HepG2 (cell line): ENCODE results near the gene HMGN5. TPM values are rescaled to one million over a fixed set of nuclear protein-coding genes. Genes with fewer than 3 reads are reported as not detected.

Experiments
- ATAC-seq: fragments of 200-7000 bp; cut with Tn5 transposase; 3 replicates; pipeline ENCODE4 v1.9.1; 2020; ENCODE audit warnings: mild to moderate bottlenecking, moderate library complexity
- BruUV-seq: library from RNA; stranded (reverse); fragments of 400-500 nt; replicated peaks from 2 replicates; lab custom pipeline; 2021; lab: Mats Ljungman, UMichigan
- CTCF ChIA-PET: fragments of 300-600 bp; formaldehyde crosslinking; extraction: SDS; loops from one replicate; lab custom pipeline; 2021; ENCODE audit warnings: low total read pairs, inconsistent platforms, low intra/inter-chr PET ratio; lab: Yijun Ruan, JAX
- POLR2A ChIA-PET: fragments of 350-600 bp; sonication (Branson Sonifier 250); formaldehyde crosslinking; loops from one replicate; lab custom pipeline; 2020; ENCODE audit warnings: antibody characterized with exemption, inconsistent platforms; lab: Yijun Ruan, JAX
- DNase-seq: peaks from one replicate; pipeline ENCODE4 v3.0.0-alpha.2; 2015; ENCODE audit warnings: low spot score
- FAIRE-seq: peaks from 3 replicates; lab custom pipeline; 2011; peaks lifted over from hg19 to GRCh38; lab: Jason Lieb, UNC
- H2AFZ ChIP-seq: one replicate; pipeline ENCODE4 v1.6.1; 2011; ENCODE audit warnings: low read length, inconsistent platforms
- H3K27ac ChIP-seq: fragments of 300-600 bp; 3 replicates; pipeline ENCODE4 v1.8.0; 2011; ENCODE audit warnings: mixed run types, mild to moderate bottlenecking, mixed read lengths, low read length, inconsistent platforms; ENCODE audit not compliant: insufficient read depth; ENCODE audit errors: extremely low read length
- H3K27me3 ChIP-seq, 2 experiments: fragments of 200-600 bp in 1 of 2; 2 replicates in 1 of 2; 3 replicates in 1 of 2; pipeline versions ENCODE4 v1.6.0 to v1.8.0; 2011; ENCODE audit warnings: low read length in 2 of 2, mild to moderate bottlenecking in 2 of 2, moderate library complexity in 2 of 2, inconsistent platforms in 1 of 2; ENCODE audit not compliant: insufficient read depth in 2 of 2, control insufficient read depth in 1 of 2
- H3K36me3 ChIP-seq, 2 experiments: fragments of 200-600 bp in 1 of 2; replicated peaks in 1 of 2; 2 replicates in 1 of 2; 3 replicates in 1 of 2; pipeline versions ENCODE4 v1.5.1 to v1.8.0; 2011; ENCODE audit warnings: low read length in 2 of 2, inconsistent platforms in 1 of 2; ENCODE audit not compliant: insufficient read depth in 2 of 2, control insufficient read depth in 1 of 2
- H3K4me1 ChIP-seq: 2 replicates; pipeline ENCODE4 v1.5.1; 2012; ENCODE audit warnings: low read length, inconsistent platforms; ENCODE audit not compliant: insufficient read depth
- H3K4me2 ChIP-seq: 2 replicates; pipeline ENCODE4 v1.6.0; 2011; ENCODE audit warnings: low read depth, low read length, inconsistent platforms
- H3K4me3 ChIP-seq, 3 experiments: fragments of 200-600 bp in 1 of 3; sonication (generic), shearing (Covaris generic) in 1 of 3; replicated peaks in 1 of 3; 2 replicates each; pipeline ENCODE4 v1.5.1; 2011 to 2016; ENCODE audit warnings: low read length in 3 of 3, inconsistent platforms in 2 of 3, low read depth in 2 of 3, mild to moderate bottlenecking in 2 of 3, control low read depth in 1 of 3, mixed read lengths in 1 of 3; ENCODE audit not compliant: insufficient read depth in 1 of 3
- H3K79me2 ChIP-seq: one replicate; pipeline ENCODE4 v1.6.1; 2011; ENCODE audit warnings: low read length, inconsistent platforms; ENCODE audit not compliant: insufficient read depth
- H3K9ac ChIP-seq: 2 replicates; pipeline ENCODE4 v1.6.0; 2011; ENCODE audit warnings: mild to moderate bottlenecking, low read depth, low read length, inconsistent platforms; ENCODE audit not compliant: insufficient read depth
- H3K9me3 ChIP-seq: 2 replicates; pipeline ENCODE4 v1.5.1; 2012; ENCODE audit warnings: mild to moderate bottlenecking, low read length
- H4K20me1 ChIP-seq: 2 replicates; pipeline ENCODE4 v1.6.0; 2011; ENCODE audit warnings: inconsistent platforms, mild to moderate bottlenecking, low read length, moderate library complexity; ENCODE audit not compliant: insufficient read depth
- ELF1 ChIP-seq: sonication (generic); formaldehyde crosslinking; IDR thresholded peaks from 2 replicates; pipeline ENCODE4 v1.4.0; 2020; ENCODE audit warnings: missing genetic modification reagents
- FOXA1 ChIP-seq, 2 experiments: fragments of 450-650 bp in 1 of 2; sonication (generic) in 1 of 2; formaldehyde crosslinking in 1 of 2; IDR thresholded peaks; 2 replicates each; pipeline versions ENCODE4 v1.4.0 to v1.6.1; 2016 to 2020; ENCODE audit warnings: missing genetic modification reagents in 1 of 2
- HES4 ChIP-seq: sonication (generic); formaldehyde crosslinking; IDR thresholded peaks from 2 replicates; pipeline ENCODE4 v1.9.0; 2021; ENCODE audit warnings: mild to moderate bottlenecking, missing genetic modification reagents, borderline replicate concordance
- NCOA2 ChIP-seq: sonication (generic); formaldehyde crosslinking; IDR thresholded peaks from 2 replicates; pipeline ENCODE4 v1.8.0; 2022; ENCODE audit warnings: inconsistent platforms
- RFX3 ChIP-seq: IDR thresholded peaks from 2 replicates; pipeline ENCODE4 v1.6.1; 2016; ENCODE audit warnings: missing biosample characterization, missing genetic modification reagents
- ZBTB7B ChIP-seq: sonication (generic); formaldehyde crosslinking; IDR thresholded peaks from 2 replicates; pipeline ENCODE4 v1.4.0; 2020; ENCODE audit warnings: missing genetic modification reagents
- ZFP36 ChIP-seq: fragments of 150-350 bp; IDR thresholded peaks from 2 replicates; pipeline ENCODE4 v1.6.1; 2018; ENCODE audit warnings: borderline replicate concordance, low read length, low read depth; ENCODE audit not compliant: partially characterized antibody
- WGBS: methylation state at CpG from one replicate; pipeline ENCODE4 v1.1.6; 2017; ENCODE audit warnings: low lambda C conversion rate; 5-methylcytosine and 5-hydroxymethylcytosine counted together
- in situ Hi-C: cut with HindIII; loops from 2 replicates; pipeline ENCODE4 v1.10.0; 2017; ENCODE audit warnings: low pct_unique_long_range_greater_than_20kb; ENCODE audit not compliant: extremely low pct_ligation_motif_present
- intact Hi-C: fragments of 100-400 bp; cut with micrococcal nuclease; formaldehyde crosslinking; loops from one replicate; pipeline ENCODE4 v1.10.0; 2022; ENCODE audit not compliant: unreplicated experiment
- polyA plus RNA-seq, 8 experiments: library from polyadenylated mRNA; depleted of rRNA in 3 of 8; stranded (reverse) in 7 of 8; unstranded in 1 of 8; fragments of >200 nt; fragmentation: Illumina TruSeq in 4 of 8; extraction: Trizol in 4 of 8; gene quantifications; 2 replicates each; pipeline versions ENCODE4 v1.2.1 to v1.2.3, GENCODE V29; 2011 to 2016; ENCODE audit warnings: low read depth in 4 of 8, missing spikeins in 1 of 8, mixed read lengths in 1 of 8; ENCODE audit not compliant: insufficient read depth in 1 of 8
- total RNA-seq, 5 experiments: library from RNA; depleted of rRNA; stranded (reverse); fragments of >200 nt; fragmentation: Illumina TruSeq; extraction: Trizol; gene quantifications; 2 replicates each; pipeline ENCODE4 v1.2.3, GENCODE V29; 2016; ENCODE audit warnings: low read depth in 1 of 5
- TF ChIP-seq, protein P1 (sequence below): IDR thresholded peaks from 2 replicates; pipeline ENCODE4 v1.6.1; 2016; ENCODE audit warnings: missing genetic modification reagents, missing compliant biosample characterization
- TF ChIP-seq, protein P2 (sequence below): sonication (generic); formaldehyde crosslinking; IDR thresholded peaks from 2 replicates; pipeline ENCODE4 v1.9.0; 2021; ENCODE audit warnings: mild to moderate bottlenecking, missing genetic modification reagents
- TF ChIP-seq, protein P3 (sequence below): sonication (generic); formaldehyde crosslinking; IDR thresholded peaks from 2 replicates; pipeline ENCODE4 v1.8.0; 2022; ENCODE audit warnings: low read depth, missing genetic modification reagents

The HMGN5 gene
- total and polyA plus RNA-seq, 2 of the 13 experiments (the other 11 are each of a cell fraction or from before 2014, with no cell fraction given) = 0.24 to 0.44 TPM

DNA sequence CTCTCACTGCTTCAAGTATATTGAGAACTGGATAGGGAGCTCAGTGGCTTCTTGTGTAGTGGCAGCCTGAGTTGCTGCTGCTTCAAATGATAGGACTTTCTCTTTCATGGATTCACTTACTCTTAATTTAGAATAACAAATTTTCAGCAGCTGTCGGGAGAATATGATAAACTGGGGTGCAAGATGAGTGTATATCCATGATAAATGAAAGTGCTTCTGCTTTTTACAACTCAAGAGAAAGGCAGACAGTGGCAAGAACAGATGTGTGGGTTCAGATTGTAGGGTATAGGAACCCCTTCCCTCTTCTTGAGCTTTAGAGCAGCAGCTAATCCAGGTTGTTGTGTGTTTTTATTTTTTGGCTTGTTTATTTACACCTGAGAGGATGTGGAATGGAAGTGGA is 1.2 kb upstream of the HMGN5 start:
- POLR2A ChIA-PET = no interaction called here
- 65% methylated on average over 1 of the region's 1 CpG for WGBS
- H3K36me3 ChIP-seq = no peaks in the 10 kb centered on the region
- H3K27me3 ChIP-seq = no peaks in the 10 kb centered on the region
- no TSS peak for BruUV-seq
- DNase-seq = no peak
- no peak overlapping the region for H3K9ac ChIP-seq
- no peak for ATAC-seq
- no peaks in the 10 kb centered on the region for H3K9me3 ChIP-seq
- H3K4me3 ChIP-seq = peak overlapping the region in 1 of 3 experiments; percentile 77; a peak in 2 of 6 replicates
- intact Hi-C loops = loop anchor here (10.0 kb wide), 1 partner anchor 388 kb away; no protein-coding TSS in a partner anchor
- FAIRE-seq = no peak
- H4K20me1 ChIP-seq = no peaks in the 10 kb centered on the region
- H3K79me2 ChIP-seq = no peaks in the 10 kb centered on the region
- TF ChIP-seq, protein P1, sequence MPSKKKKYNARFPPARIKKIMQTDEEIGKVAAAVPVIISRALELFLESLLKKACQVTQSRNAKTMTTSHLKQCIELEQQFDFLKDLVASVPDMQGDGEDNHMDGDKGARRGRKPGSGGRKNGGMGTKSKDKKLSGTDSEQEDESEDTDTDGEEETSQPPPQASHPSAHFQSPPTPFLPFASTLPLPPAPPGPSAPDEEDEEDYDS (CRISPR knock-in tag) = no peak
- TF ChIP-seq ZFP36 = no peak
- TF ChIP-seq, protein P2, sequence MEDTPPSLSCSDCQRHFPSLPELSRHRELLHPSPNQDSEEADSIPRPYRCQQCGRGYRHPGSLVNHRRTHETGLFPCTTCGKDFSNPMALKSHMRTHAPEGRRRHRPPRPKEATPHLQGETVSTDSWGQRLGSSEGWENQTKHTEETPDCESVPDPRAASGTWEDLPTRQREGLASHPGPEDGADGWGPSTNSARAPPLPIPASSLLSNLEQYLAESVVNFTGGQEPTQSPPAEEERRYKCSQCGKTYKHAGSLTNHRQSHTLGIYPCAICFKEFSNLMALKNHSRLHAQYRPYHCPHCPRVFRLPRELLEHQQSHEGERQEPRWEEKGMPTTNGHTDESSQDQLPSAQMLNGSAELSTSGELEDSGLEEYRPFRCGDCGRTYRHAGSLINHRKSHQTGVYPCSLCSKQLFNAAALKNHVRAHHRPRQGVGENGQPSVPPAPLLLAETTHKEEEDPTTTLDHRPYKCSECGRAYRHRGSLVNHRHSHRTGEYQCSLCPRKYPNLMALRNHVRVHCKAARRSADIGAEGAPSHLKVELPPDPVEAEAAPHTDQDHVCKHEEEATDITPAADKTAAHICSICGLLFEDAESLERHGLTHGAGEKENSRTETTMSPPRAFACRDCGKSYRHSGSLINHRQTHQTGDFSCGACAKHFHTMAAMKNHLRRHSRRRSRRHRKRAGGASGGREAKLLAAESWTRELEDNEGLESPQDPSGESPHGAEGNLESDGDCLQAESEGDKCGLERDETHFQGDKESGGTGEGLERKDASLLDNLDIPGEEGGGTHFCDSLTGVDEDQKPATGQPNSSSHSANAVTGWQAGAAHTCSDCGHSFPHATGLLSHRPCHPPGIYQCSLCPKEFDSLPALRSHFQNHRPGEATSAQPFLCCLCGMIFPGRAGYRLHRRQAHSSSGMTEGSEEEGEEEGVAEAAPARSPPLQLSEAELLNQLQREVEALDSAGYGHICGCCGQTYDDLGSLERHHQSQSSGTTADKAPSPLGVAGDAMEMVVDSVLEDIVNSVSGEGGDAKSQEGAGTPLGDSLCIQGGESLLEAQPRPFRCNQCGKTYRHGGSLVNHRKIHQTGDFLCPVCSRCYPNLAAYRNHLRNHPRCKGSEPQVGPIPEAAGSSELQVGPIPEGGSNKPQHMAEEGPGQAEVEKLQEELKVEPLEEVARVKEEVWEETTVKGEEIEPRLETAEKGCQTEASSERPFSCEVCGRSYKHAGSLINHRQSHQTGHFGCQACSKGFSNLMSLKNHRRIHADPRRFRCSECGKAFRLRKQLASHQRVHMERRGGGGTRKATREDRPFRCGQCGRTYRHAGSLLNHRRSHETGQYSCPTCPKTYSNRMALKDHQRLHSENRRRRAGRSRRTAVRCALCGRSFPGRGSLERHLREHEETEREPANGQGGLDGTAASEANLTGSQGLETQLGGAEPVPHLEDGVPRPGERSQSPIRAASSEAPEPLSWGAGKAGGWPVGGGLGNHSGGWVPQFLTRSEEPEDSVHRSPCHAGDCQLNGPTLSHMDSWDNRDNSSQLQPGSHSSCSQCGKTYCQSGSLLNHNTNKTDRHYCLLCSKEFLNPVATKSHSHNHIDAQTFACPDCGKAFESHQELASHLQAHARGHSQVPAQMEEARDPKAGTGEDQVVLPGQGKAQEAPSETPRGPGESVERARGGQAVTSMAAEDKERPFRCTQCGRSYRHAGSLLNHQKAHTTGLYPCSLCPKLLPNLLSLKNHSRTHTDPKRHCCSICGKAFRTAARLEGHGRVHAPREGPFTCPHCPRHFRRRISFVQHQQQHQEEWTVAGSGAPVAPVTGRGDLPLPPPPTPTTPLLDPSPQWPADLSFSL (CRISPR knock-in tag) = no peak
- no peak for TF ChIP-seq NCOA2 (CRISPR knock-in tag)
- TF ChIP-seq ZBTB7B (CRISPR knock-in tag) = no peak
- no peak for TF ChIP-seq HES4 (CRISPR knock-in tag)
- TF ChIP-seq, protein P3, sequence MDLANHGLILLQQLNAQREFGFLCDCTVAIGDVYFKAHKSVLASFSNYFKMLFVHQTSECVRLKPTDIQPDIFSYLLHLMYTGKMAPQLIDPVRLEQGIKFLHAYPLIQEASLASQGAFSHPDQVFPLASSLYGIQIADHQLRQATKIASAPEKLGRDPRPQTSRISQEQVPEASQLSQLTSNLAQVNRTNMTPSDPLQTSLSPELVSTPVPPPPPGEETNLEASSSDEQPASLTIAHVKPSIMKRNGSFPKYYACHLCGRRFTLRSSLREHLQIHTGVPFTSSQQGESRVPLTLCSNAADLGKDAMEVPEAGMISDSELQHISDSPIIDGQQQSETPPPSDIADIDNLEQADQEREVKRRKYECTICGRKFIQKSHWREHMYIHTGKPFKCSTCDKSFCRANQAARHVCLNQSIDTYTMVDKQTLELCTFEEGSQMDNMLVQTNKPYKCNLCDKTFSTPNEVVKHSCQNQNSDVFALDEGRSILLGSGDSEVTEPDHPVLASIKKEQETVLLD (CRISPR knock-in tag) = no peak
- TF ChIP-seq ELF1 (CRISPR knock-in tag) = no peak
- no peak for TF ChIP-seq FOXA1 (IDR thresholded peaks at IDR 0.05)
- TF ChIP-seq FOXA1 (CRISPR knock-in tag; IDR thresholded peaks at IDR 0.05) = no peak
- TF ChIP-seq RFX3 (CRISPR knock-in tag) = no peak
- TF ChIP-seq, all 625 proteins: peak for 0
- Histone ChIP-seq H2AFZ (no peak overlapping the region), H3K27ac (no peak overlapping the region), H3K4me2 (peak overlapping the region; percentile 67; the same call in 1 of the 2 replicates), H3K4me1 (no peaks in the 10 kb centered on the region)
- CTCF ChIA-PET = no interaction called here
- in situ Hi-C loops = no loop called here
